GM12891 (cell line): ENCODE data around the gene SCYGR3.

Experiments used
- PAX5 ChIP-seq: IDR thresholded peaks from 2 replicates; pipeline ENCODE4 v1.6.1; 2011; ENCODE audit warnings: low read length, moderate library complexity, mild to moderate bottlenecking; ENCODE audit not compliant: insufficient read depth, severe bottlenecking
- POLR2A ChIP-seq: IDR thresholded peaks from 2 replicates; pipeline ENCODE4 v1.6.1; 2011; ENCODE audit warnings: low read depth, low read length, control low read depth
- POLR2AphosphoS5 ChIP-seq: IDR thresholded peaks from 2 replicates; pipeline ENCODE4 v1.6.1; 2011; ENCODE audit warnings: low read depth, low read length, control low read depth

GRCh38 chr2:227626580-227627151 is 12.0 kb upstream of the SCYGR3 start:
- TF ChIP-seq POLR2AphosphoS5 (no peak), POLR2A (no peak), PAX5 (no peak)
